HG03060 (cell line): ENCODE results near the gene CCL28.
"Not testable (repeated sequence)": the region's sequence is repeated elsewhere in the genome, so short reads cannot be mapped to it uniquely, and the experiment has no call there.

ENCODE experiments used
- ATAC-seq: cut with Tn5 transposase; IDR thresholded peaks from one replicate; pipeline ENCODE4 v1.9.1; 2021; ENCODE audit warnings: low read depth, moderate number of reproducible peaks; ENCODE audit not compliant: unreplicated experiment

CCL28 gene

GRCh38 chr5:43412156-43412555 is at the start of gene CCL28:
TSS of gene CCL28 (minus strand) at chr5:43412391. CDS start at chr5:43412316, 75 bp downstream.
- ATAC-seq = no peak

GRCh38 chr5:43461066-43461465 is 48.9 kb upstream of the CCL28 start:
- no peak for ATAC-seq

GRCh38 chr5:43456556-43456955 is 44.4 kb upstream of the CCL28 start:
- ATAC-seq = no peak

- not testable (repeated sequence) for ATAC-seq
Measured at GRCh38 chr5:43441575-43441974, 29.4 kb upstream of the CCL28 start.

GRCh38 chr5:43437062-43437660 is 25.0 kb upstream of the CCL28 start:
- ATAC-seq = no peak

- ATAC-seq = no peak
Measured at GRCh38 chr5:43433382-43433781, 21.2 kb upstream of the CCL28 start.

GRCh38 chr5:43432486-43433375 is 20.5 kb upstream of the CCL28 start:
- ATAC-seq = no peak

- ATAC-seq = no peak
Measured at GRCh38 chr5:43429706-43430105, 17.5 kb upstream of the CCL28 start.

GRCh38 chr5:43429016-43429415 is 16.8 kb upstream of the CCL28 start:
- ATAC-seq = no peak

GRCh38 chr5:43427306-43427705 is 15.1 kb upstream of the CCL28 start:
- ATAC-seq = no peak

GRCh38 chr5:43425983-43426382 is 13.8 kb upstream of the CCL28 start:
- ATAC-seq = no peak

GRCh38 chr5:43423086-43423485 is 10.9 kb upstream of the CCL28 start:
- ATAC-seq = not testable (repeated sequence)

- no peak for ATAC-seq
Measured at GRCh38 chr5:43422143-43422542, 10.0 kb upstream of the CCL28 start.

GRCh38 chr5:43421450-43422133 is 9.4 kb upstream of the CCL28 start:
- ATAC-seq = no peak

GRCh38 chr5:43420241-43420640 is 8.1 kb upstream of the CCL28 start:
- no peak for ATAC-seq

- no peak for ATAC-seq
Measured at GRCh38 chr5:43418561-43418960, 6.4 kb upstream of the CCL28 start.

- no peak for ATAC-seq
Measured at GRCh38 chr5:43416803-43417394, 4.7 kb upstream of the CCL28 start.

- no peak for ATAC-seq
Measured at GRCh38 chr5:43415935-43416802, 4.0 kb upstream of the CCL28 start.

- ATAC-seq = no peak
Measured at GRCh38 chr5:43413966-43414365, 1.8 kb upstream of the CCL28 start.

- no peak for ATAC-seq
Measured at GRCh38 chr5:43412644-43413043, 453 bp upstream of the CCL28 start.
